ENCODE measurements around the gene TRIM73. TPM values are rescaled to one million over a fixed set of nuclear protein-coding genes. Genes with fewer than 3 reads are reported as not detected.
"Not testable (repeated sequence)": the region's sequence is repeated elsewhere in the genome, so short reads cannot be mapped to it uniquely, and the experiment has no call there.

Gene TRIM73
- total RNA-seq, 1 donor from 2014 or later: 8.7 TPM

- ATAC-seq; DNase-seq (ENCODE audit: low spot score); intact Hi-C loops (cut with DNase I): not testable (repeated sequence)
Measured at GRCh38 chr7:75414204-75414603, 18.8 kb downstream of the TRIM73 start.

GRCh38 chr7:75414708-75415427 lies 19.4 kb downstream of the TRIM73 start:
- intact Hi-C loops (cut with DNase I); DNase-seq (ENCODE audit: low spot score); ATAC-seq: not testable (repeated sequence)

GRCh38 chr7:75415428-75415817 lies 20.0 kb downstream of the TRIM73 start:
- DNase-seq (ENCODE audit: low spot score); ATAC-seq; intact Hi-C loops (cut with DNase I): not testable (repeated sequence)

GRCh38 chr7:75415829-75416373 lies 20.5 kb downstream of the TRIM73 start:
- intact Hi-C loops (cut with DNase I); ATAC-seq; DNase-seq (ENCODE audit: low spot score): not testable (repeated sequence)

GRCh38 chr7:75416787-75417186 lies 21.4 kb downstream of the TRIM73 start:
- ATAC-seq; intact Hi-C loops (cut with DNase I); DNase-seq (ENCODE audit: low spot score): not testable (repeated sequence)

GRCh38 chr7:75418292-75418858 lies 22.9 kb downstream of the TRIM73 start:
- DNase-seq (ENCODE audit: low spot score); intact Hi-C loops (cut with DNase I): not testable (repeated sequence)
- peak; percentile 38 for ATAC-seq

GRCh38 chr7:75419210-75419609 lies 23.8 kb downstream of the TRIM73 start:
- ATAC-seq; DNase-seq (ENCODE audit: low spot score); intact Hi-C loops (cut with DNase I): not testable (repeated sequence)

GRCh38 chr7:75419693-75420092 lies 24.3 kb downstream of the TRIM73 start:
- intact Hi-C loops (cut with DNase I); DNase-seq (ENCODE audit: low spot score): not testable (repeated sequence)
- peak; percentile 4 for ATAC-seq

GRCh38 chr7:75420152-75420551 lies 24.7 kb downstream of the TRIM73 start:
- DNase-seq (ENCODE audit: low spot score); ATAC-seq; intact Hi-C loops (cut with DNase I): not testable (repeated sequence)

GRCh38 chr7:75421798-75422710 lies 26.6 kb downstream of the TRIM73 start:
- DNase-seq (ENCODE audit: low spot score); ATAC-seq; intact Hi-C loops (cut with DNase I): not testable (repeated sequence)

- intact Hi-C loops (cut with DNase I); DNase-seq (ENCODE audit: low spot score); ATAC-seq: not testable (repeated sequence)
Measured at GRCh38 chr7:75423481-75423880, 28.1 kb downstream of the TRIM73 start.

- ATAC-seq; DNase-seq (ENCODE audit: low spot score); intact Hi-C loops (cut with DNase I): not testable (repeated sequence)
Measured at GRCh38 chr7:75439000-75439399, 43.6 kb downstream of the TRIM73 start.

- intact Hi-C loops (cut with DNase I); ATAC-seq; DNase-seq (ENCODE audit: low spot score): not testable (repeated sequence)
Measured at GRCh38 chr7:75442101-75442464, 46.7 kb downstream of the TRIM73 start.

- DNase-seq (ENCODE audit: low spot score); intact Hi-C loops (cut with DNase I): not testable (repeated sequence)
- ATAC-seq: peak; percentile 99
Measured at GRCh38 chr7:75442465-75443111, 47.2 kb downstream of the TRIM73 start.

GRCh38 chr7:75449946-75450345 lies 54.5 kb downstream of the TRIM73 start:
- intact Hi-C loops (cut with DNase I); DNase-seq (ENCODE audit: low spot score); ATAC-seq: not testable (repeated sequence)

- DNase-seq (ENCODE audit: low spot score); intact Hi-C loops (cut with DNase I): not testable (repeated sequence)
- ATAC-seq: peak; percentile 83
Measured at GRCh38 chr7:75452494-75452955, 57.1 kb downstream of the TRIM73 start.
